Activated CD4-positive, alpha-beta T cell treated with anti-CD3 and anti-CD28 coated beads for 24 hours (primary cell): ENCODE measurements around the gene SLC37A2.

ENCODE experiments used
- DNase-seq, 2 donors: peaks; one replicate each; pipeline ENCODE4 v3.0.0-alpha.2; 2020; ENCODE audit warnings: low read depth in 2 of 2

The SLC37A2 gene

DNA sequence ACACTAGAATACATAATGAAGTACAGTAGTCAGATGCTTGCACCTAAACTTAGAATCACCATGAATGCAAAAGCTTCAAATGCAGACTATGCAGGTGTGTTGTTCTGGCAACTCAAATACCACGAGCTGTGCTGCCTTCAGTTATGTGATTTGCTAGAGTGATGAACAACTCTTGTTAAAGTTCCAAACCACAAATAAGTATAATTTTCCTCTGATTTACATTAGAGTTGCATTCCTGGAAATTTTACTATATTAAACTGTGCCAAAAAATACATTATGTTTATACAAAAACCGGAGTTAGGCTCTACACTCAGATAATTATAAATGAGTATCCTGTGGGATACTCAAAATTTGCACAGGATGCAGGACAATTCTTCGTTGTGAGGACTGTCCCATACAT lies 45.4 kb downstream of the SLC37A2 start:
- DNase-seq: no peak

DNA sequence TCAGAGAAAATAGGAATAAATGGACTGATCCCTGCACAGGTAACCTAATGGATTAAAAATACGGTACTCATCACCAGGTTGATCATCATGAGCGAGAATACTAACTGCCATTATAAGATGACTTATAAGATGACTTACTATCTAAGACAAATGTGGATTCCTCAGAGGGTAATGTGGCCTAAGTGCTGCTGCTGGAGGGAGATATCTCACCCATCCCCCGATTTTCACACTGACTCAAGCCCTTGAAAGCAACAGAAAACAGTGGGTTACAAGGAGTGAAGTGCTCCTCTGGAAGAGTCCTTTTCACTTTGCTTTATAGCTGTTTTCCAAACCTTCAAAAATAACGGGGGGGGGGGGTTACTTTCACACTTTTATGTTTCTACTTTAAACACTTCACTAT lies 47.4 kb downstream of the SLC37A2 start:
- no peak for DNase-seq

DNA sequence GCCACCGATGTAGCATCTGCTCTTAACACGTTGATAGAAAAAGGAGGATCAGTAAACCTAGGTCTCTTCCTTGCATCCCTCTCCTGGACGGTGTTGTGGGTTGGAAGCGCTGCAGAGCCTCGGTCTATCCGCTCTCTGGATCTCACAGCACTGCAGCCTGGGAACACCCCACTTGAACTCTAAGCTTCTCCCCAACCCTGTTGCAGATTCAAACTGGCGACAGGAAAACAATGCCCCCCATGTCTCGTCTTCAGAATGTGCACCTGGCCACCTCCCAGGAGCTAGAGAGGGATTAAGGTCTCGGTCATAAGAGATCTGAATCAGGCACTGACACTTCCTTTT lies 47.9 kb downstream of the SLC37A2 start:
- no peak for DNase-seq

DNA sequence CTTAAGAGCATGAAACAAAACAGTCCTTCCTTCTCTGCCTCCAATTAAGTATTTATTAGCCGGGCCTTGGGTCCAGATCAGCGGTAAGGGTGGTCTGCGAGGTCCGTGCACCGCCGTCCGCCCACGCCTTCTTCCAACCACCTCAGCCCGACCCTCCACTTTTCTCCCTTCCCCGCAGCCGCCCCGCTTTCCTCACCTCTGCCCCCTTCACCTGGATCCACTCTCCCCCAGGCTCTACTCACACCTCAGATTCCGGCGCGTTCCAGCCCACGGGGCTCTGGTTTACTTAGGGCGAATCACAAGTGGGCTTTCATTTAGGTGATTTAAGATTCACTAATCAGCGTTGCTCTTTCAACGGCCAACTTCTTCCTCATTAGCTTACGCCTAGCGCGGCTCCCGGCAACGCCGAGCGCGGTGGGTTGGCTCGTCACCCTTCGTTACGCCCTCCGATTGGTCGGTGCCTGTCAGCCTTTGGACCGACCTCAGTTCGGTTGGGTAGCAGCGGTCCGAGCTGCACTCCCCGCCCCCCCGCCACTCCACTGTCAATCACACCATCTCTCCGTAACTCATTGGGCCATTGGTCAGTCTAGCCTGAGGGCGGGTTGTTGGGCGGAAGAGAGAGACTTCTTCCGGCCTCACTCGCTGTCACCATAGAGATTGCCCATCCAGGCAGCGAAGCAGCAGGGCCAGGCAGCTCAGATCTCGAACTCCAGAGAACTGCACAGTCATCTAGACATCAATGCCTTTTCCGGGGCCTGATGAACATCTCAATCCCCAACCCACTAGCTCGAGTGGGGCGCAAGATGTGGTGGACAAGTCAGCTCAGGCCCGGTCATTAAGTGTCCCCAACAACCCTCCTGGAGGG lies 48.5 kb downstream of the SLC37A2 start, which contains the start of gene TMEM218:
TMEM218 (minus strand) TSS at position 284 of the 865 bp plus-strand sequence. CDS start 9,385 bp downstream, outside the sequence.
- DNase-seq: peak; percentile 94 to 95

DNA sequence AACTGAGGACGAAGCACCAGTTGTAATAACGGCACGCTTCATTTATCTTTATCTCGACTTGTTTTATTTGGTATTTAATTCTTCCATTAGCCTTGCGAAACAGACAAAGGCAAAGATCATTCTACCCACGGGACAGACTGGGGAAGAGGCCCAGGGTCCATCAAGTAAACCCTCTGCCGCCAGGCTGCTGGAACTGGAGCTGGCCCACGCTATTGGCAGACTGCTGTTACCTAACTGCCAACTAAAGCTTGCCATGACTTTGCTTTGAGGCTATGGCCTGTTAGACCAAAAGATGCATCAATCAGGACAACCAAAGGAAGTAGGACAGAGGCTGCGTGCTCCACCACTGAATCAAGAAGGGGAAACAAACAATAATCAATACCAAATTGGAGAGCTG lies 49.1 kb downstream of the SLC37A2 start:
- DNase-seq: no peak

DNA sequence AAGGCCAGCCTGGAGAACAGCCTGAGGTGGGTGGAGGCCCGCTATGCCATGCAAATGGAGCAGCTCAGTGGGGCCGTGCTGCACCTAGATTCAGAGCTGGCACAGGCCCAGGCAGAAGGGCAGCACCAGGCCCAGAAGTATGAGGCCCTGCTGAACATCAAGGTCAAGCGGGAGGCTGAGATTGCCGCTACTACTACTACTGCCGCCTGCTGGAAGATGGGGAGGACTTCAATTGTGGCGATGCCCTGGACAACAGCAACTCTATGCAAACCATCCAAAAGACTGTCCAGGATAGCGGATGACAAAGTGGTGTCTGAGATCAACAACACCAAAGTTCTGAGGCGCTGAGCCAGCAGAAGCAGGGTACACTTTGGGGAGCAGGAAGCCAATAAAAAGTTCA lies 51.4 kb downstream of the SLC37A2 start:
- DNase-seq: no peak

DNA sequence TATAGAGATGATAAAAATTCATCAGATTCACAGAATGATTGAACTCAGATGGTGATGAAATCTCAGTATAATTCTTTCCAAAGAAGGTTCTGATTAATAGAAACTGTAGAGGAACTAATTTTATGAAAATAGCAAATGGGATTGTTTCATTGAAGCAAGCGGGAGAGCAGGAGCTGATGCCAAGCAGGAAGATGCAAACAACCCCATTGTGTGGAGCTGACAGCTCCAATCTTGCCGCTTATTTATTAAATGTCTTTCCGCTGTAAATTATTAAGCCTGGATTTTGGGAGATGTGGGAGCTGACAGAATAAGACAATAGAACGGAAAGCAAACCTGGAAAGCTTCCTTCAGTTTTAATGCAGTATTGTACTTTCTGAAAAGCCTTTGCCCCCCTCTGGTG lies 54.3 kb downstream of the SLC37A2 start:
- DNase-seq: no peak

DNA sequence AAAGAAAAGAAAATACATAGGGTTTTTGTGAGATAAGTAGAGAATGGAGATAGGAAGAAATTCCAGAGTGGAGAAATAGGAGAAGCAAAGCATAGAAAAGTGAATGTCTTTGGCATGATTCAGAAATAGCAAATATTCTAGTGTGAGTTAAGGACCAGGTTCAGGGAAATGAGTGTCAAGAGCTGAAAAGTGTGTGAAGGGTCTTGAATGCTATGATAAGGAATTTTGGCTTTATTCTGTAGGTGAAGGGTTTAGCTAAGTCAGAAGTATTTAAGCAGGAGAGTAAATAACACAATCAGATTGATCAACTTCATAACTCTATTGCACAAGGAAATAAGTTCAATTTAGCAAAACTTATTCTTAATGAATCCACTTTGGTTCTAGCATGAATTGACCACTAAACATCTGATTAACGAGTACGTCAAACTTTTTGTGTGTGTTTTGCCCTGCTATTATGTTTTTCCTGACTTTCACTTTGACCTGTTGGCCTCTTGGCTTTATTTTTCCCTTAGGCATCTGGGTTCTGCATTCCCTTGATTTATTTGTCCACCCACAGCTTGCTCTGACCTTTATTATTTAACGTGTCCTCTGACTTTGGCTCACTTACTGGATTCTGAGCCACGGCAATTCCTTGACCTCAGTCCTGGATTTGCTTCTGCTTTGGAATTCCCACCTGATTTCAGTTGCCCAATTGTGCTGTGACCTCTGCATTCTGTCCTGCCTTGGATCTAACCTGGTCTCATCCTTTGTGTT lies 60.3 kb downstream of the SLC37A2 start:
- DNase-seq: no peak

DNA sequence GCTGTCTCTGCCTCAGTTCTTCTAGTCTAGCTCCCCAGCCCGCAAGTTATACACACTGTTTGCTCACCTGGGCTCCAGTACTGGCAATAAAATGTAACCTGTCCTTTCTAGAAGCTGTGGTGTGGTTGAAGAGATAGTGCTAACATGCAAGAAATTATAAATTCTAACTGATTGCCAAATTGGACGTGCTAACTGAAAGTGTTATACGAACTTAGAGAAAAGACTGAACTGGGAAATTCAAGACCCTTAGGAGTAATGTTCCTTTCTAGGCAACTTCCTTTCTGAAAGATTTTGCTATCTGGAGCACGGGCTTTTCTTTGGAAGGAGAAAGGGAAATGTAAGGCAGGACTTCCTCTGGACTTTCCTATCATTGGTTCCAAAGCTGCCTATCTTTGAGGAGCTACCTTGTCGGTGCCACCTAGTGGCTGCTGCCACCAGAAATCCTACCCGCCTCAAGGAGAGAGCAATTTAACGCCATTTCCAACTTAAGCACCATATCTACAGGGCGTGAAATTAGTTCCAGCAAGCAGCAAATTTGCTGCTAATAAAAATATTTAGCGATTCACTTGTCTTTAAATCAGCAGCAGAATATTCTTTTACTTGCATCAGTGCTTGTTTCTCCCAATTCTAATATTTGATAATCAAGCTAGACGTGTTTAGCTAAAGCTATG lies 61.0 kb downstream of the SLC37A2 start:
- DNase-seq: peak in 1 of 2 donors; percentile 22

DNA sequence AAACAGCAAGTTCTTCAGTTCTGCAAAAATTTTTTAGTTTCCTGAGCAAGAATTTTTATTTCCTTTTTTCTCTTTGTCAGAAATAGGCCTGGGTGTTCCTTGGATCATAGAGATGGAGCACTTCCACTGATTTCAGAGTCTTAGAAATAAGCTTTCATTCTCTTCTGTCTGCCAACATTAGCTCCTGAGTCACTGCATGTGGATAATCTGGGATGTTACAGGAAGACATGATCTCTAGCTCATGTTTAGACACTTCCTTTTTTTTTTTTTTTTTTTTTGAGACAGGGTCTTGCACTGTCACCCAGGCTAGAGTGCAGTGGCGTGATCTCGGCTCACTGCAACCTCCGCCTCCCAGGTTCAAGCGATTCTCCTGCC lies 61.5 kb downstream of the SLC37A2 start:
- no peak for DNase-seq

DNA sequence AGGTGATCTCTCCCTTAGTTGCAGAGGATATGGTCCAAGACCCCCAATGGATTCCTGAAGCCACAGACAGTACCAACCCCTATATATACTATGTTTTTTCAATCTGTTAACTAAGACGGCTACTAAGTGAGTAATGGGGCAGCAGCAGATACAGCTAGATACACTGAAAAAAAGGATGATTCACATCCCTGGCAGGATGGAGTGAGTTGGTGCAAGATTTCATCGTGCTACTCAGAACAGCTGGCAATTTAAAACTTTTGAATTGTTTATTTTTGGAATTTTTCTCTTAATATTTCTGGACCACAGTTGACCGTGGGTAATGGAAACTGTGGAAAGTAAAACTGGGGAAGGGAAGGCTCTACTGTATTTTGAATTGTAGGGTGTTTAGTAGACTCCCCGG lies 65.3 kb downstream of the SLC37A2 start:
- no peak for DNase-seq

DNA sequence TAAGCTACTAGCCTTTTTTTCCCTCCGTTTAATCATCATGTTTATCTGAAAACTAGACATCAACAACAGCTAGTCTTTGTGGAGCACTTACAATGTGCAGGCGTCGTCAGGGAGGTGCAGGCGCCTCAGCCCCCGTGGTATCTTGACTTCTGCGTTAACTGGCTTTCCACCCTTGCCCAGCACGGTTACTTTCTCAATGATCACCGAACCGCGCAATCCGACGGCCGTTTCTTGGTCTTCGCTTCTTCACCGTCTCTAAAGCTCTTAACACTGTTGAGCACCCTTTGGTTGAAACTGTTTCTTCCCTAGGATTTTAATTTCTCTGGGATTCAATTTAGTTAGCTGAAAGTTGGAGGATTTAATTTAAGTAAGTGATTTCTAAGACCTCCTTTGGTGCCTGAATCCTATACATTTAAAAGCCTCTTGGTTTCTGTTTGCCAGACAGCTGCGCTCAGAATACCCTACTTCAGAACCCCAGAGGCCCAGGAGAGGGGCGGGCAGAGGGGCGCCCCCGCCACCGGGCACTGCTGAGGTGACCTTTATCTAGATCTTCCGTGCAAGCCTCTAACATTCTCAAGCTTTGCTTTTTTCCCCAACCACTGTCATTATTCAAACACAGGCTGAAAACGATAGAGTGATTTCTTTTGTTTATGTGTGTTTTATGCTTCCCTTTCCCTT lies 66.3 kb downstream of the SLC37A2 start:
- DNase-seq: no peak

DNA sequence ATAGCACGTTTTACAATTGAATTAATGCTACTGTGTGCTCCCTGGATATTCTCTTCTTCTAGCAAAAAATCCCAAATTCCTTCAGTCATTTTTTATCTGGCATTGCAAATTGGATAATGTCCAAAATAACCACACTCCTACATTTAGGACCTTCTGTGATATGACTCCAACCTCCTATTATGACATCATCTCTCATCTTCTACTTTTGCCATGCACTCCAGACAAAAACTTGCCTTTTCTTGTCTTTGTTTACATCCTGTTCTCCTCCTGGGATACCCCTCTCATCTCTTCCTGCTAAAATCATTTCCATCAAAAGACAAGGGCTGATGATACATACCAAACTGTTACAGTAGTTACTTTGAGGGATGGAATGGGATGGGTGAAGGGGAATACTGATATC lies 69.0 kb downstream of the SLC37A2 start:
- no peak for DNase-seq

DNA sequence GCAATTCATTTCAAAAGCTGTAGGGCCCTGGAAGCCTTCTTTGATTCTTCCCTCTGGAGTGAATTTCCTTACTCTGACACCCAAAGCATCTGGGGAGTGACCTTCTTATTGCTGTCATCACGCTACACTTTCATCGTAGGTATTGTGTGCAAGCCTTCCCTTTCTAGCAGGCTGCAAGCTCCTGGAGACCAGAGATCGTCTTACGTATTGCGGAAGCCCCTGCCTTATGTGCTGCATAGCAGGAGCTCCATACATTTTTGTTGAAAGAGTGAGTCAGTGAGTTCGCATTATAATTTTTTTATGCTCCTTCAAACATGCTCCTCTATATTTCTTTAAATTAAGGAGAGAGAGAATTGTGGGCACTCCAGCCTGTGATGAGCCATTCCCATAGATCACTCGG lies 69.5 kb downstream of the SLC37A2 start:
- no peak for DNase-seq

DNA sequence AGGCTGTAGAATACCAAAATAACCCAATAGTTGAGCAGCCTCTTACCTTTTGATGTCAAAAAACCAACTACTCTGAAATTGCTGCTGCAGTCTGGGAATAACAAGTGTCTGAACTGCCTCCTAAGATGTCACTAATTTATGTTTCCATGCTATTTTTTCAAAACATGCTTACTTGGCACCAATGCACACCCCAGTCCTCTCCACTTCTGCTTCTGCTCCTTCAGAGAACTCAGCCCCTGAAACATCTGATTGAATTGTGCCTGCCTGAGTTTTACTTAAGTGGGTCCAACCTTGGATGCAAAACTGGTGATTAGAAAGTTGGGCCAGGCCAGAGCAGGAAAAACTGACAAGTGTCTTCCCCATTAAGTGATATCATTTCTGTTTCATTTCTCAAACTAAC lies 72.9 kb downstream of the SLC37A2 start:
- no peak for DNase-seq

DNA sequence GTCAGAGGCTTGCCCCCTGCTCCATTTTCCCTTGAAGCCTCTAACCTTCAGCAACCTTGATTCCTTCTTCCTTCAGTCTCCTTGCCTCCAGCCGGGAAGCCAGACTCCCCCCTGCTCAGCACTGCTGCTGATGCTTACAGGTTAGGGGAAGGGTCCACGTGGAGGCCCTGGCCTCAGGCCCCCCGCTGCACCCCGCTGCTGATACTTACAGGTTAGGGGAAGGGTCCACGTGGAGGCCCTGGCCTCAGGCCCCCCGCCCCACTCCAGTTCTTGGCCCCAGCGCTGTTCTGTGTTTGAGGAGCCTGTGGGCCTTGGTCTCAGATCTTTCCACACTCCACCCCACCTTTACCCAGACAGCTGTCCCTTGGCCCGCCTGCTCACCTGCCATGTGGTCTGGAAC lies 75.9 kb downstream of the SLC37A2 start:
- no peak for DNase-seq

DNA sequence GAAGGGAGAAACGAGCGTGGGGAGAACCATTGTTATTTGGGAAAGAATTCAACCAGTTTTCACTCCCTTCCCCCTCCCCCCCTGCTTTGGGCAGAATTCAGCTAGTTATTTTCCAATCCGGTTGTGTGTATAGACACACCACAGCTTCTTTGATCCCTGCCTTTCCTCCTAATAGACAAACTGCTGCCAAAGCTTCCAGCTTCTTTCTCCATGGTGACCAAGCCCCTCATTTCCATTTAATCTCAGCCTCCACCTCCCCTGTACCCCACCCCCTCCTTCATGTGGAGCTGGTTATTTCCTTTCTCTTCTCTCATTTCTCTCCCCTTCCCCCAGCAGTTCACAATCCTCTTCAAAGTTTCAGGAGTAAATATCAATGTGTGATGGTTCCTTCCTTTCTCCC lies 76.7 kb downstream of the SLC37A2 start:
- no peak for DNase-seq
